Activated CD8-positive, alpha-beta memory T cell treated with anti-CD3 and anti-CD28 coated beads, Interleukin-2, amount 50 U/mL, for 24 hours (primary cell): Measurements from ENCODE around the gene MMP24.
"Not testable (repeated sequence)": the region's sequence is repeated elsewhere in the genome, so short reads cannot be mapped to it uniquely, and the experiment has no call there.

Experiments
- DNase-seq: peaks from one replicate; pipeline ENCODE4 v3.0.0-alpha.2; 2020; ENCODE audit errors: extremely low read depth

The MMP24 gene

DNA sequence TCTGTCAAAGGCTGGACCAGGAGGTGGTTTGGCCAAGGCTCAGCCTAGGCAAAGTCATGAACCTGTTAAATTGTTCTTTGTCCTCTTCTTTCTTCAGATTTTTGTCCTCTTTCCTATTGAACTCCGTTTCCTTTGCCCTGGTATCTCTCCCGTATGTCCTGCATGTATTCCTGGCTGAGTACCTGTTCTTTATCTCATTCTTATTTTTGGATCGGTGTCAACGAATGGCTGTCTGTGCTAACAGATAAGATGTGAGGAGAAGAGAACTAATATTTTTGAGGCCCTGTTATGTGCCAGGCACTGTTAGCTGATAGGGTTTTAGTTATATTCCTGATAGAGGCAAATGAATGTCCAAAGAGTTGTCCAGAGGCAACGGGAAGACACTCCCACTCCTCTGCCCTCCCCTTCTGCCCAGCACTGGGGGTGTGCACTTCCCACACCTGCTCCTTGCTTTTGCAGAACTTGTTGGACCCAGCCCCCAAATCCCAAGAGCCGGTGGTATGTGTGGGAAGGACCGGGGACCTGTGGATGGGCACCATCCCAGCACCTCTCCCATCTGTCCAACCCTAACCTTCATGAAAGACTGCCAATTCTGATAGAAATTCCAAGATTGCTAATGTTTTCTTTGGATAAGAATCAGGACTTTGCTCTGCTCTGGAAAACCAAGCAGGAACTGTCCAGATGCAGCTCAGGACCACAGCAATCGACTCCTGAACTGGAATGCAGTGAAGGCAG, 30.9 kb downstream of the MMP24 start:
- DNase-seq, result no peak

DNA sequence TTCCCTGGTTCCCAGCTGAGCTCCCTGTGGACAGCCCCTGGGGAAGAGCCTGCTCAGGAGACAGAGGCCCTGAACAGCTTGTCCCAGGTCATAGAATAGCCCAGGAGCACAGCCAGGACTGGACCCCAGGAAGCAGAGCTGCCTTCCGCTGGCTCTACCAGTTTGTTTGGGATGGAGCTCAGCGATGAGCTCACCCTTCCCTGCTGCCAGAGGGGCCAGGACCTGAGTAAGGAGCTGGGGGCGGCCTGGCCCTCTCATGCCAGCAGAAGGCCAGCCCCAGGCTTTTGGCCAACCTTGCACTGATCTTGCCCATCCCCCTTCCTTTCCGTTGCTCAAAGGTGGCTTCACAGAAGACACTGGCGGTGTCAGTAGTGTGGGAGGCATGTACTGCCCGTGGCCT, 33.9 kb downstream of the MMP24 start:
- no peak for DNase-seq

DNA sequence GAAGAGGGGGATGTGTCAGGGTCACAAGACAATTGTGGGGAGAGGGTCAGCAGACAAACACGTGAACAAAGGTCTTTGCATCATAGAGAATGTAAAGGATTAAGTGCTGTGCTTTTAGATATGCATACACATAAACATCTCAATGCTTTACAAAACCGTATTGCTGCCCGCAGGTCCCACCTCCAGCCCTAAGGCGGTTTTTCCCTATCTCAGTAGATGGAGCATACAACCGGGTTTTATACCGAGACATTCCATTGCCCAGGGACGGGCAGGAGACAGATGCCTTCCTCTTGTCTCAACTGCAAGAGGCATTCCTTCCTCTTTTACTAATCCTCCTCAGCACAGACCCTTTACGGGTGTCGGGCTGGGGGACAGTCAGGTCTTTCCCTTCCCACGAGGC, 35.8 kb downstream of the MMP24 start:
- DNase-seq, result not testable (repeated sequence)

DNA sequence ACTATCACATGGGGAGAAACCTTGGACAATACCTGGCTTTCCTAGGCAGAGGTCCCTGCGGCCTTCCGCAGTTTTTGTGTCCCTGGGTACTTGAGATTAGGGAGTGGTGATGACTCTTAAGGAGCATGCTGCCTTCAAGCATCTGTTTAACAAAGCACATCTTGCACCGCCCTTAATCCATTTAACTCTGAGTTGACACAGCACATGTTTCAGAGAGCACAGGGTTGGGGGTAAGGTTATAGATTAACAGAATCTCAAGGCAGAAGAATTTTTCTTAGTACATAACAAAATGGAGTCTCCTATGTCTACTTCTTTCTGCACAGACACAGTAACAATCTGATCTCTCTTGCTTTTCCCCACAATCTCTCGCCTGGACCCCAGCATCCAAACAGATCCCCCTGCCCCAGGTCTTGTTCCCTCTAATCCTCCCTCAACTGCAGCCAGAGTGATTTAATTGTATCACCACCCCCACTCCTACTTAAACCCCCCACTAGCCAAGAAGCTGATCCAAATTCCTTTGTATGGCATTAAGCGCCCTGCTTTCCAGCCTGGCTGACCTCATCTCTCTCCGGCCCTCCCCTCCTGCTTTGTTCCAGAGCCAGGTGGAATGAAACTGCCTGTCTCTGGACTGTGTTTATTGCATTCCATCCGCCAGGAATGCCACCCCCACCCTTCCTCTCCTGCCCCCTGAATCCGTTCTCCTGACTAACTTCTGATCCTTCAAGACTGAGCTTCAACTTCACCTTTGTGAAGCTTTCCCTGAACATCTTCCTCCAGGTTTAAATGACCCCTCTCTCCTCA, 36.4 kb downstream of the MMP24 start:
- not testable (repeated sequence) for DNase-seq

DNA sequence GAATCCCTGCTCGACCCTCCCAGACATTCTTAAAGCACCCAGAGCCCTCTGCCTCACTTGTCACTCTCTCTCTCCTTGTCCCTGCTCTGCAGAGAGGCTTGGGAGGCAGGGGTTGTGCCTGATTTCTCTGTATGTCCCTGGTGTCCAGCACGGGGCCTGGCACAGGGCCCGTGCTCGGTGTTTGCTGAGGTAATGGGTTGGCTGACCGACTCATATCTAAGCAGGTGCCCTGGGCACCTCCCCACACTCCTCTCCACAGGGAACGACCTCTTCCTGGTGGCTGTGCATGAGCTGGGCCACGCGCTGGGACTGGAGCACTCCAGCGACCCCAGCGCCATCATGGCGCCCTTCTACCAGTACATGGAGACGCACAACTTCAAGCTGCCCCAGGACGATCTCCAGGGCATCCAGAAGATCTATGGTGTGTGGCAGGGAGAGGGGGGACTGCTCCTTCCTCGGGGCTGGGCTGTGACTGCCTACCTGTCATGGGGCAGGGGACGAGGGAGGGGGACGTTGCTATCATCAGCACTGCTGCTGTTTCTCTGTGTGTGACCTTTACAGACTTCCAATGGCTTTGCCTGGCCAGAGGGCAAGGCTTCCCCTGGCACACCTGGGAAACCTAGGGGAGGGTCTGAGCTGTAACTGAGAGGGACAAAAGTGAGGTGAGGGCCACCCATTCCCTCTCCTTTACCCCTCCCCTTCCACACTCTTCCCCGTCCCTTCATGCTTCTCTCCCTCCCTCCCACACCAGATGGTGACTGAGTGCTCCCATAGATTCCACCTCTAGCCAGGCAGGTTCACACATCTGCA, 37.2 kb downstream of the MMP24 start:
- no peak for DNase-seq

DNA sequence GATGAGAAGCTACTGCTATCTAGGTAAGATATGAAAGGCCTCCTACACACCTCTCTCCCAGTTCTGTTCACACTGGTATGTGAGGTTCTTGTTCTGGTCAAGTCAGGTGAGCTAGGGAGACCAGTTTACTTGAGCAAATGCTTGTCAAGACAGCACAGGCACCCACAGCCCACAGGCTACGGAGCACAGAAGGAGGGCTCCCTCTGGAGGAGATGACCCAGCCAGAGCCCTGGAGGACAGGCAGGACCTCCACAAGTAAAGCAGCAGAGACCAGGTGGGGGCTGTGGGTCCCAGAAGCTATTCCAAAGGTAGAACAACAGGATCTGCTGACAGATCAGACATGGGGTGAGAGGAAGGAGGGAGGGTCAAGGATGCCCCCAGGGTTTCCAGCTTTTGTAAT, 38.3 kb downstream of the MMP24 start:
- no peak for DNase-seq

DNA sequence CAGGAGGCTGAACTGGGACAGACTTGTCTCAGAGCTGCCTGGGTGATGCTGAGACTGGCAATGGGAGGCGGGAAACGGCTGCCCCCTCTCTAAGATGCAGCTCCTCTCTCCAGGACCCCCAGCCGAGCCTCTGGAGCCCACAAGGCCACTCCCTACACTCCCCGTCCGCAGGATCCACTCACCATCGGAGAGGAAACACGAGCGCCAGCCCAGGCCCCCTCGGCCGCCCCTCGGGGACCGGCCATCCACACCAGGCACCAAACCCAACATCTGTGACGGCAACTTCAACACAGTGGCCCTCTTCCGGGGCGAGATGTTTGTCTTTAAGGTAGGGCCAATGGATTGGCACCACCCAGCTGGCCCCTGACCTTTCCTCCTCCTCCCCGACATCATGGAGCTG, 40.6 kb downstream of the MMP24 start:
- no peak for DNase-seq

DNA sequence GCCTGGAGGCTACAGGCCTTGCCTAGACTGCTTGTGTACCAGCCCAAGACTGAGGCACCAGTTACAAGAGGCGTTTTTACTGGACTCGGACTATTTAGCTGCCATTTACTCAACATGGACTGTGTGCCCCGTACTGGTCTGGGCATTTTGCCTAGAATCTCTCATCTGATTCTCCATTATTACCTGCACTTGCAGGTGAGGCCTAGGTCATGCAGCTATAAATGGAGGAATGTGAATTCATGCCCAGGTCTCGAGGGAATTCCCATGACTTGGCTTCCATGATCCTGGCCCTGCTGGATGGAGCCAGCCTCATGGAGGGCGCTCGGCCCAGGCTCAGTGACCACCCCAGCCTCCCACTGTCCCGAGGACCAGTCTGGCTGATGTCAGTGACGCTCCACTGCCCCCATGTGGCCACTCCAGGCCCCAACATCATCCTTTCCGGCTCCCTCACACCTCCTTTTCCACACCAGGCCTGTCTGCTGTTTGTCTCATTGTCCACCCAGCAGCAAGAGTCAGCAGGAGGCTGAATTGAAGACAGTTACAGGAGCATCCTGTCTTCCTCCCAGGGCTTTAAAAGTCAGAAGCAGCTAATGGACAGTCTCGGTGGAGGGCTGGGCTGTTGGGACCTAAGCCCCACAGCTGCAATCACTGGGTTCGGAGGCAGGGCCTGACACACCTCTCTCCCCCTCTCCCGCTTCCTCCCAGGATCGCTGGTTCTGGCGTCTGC, 42.7 kb downstream of the MMP24 start:
- no peak for DNase-seq

DNA sequence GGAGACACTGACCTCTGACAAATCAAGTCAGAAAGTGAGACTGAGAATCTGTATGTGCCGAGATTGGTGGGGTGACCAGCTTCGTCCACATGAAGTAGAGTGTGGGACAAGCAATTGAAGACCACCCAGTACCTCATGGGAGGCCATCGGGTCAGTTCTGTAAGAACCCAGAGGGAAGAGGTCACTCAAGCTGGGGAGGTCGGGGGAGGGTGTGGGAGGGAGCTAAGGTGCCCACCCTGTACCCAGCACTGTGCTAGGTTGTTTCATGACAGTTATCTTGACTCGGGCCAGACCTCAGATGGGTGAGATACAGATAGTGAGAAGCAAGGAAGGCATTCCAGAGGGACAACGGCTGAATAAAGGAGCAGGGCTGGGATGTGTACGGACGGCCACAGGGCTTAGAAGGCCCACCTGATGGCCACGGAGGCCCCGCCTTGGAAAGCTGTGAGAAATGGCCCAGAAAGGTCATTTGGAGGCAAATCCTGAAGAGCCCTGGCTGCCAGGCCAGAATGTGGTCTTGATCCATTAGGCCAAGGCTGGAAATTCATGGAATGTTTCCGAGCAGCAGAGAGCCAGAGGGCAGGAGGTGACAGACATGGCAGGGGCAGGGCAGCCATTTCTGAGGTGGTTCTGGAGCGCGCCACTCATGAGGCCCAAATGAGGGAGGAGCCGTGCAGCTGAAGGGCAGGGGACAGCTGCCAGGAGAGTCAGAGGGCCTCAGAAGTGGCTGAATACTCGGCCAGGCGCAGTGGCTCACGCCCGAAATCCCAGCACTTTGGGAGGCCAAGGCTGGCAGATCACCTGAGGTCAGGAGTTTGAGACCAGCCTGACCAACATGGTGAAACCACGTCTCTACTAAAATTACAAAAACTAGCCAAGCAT, 43.8 kb downstream of the MMP24 start:
- DNase-seq, result no peak

DNA sequence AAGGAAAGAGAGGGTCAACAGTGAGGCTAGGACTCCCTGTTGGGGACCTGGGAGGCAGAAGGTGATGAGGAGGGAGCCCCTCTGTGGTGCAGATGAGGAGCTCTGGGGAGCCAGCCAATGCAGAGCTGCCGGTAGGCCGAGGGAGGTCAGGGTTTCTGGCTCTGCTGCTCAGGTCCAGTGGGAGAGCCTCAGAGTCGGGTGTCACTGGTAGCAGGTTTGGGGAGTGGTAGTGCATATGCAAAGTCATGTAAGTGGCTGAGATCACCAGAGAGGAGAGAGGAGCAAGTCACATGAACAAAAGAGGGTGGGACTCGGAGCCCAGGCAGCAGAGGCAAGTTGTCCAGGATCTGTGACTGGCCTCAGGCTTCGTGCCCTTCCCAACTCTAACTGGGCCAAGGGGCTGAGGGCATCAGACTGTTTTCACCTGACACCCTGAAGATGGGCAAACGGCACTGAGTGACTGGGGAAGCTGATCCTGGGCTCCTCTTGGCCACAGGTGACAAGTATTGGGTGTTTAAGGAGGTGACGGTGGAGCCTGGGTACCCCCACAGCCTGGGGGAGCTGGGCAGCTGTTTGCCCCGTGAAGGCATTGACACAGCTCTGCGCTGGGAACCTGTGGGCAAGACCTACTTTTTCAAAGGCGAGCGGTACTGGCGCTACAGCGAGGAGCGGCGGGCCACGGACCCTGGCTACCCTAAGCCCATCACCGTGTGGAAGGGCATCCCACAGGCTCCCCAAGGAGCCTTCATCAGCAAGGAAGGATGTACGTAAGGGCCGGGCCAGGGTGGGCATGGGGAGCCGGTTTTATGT, 44.8 kb downstream of the MMP24 start:
- DNase-seq, result no peak

DNA sequence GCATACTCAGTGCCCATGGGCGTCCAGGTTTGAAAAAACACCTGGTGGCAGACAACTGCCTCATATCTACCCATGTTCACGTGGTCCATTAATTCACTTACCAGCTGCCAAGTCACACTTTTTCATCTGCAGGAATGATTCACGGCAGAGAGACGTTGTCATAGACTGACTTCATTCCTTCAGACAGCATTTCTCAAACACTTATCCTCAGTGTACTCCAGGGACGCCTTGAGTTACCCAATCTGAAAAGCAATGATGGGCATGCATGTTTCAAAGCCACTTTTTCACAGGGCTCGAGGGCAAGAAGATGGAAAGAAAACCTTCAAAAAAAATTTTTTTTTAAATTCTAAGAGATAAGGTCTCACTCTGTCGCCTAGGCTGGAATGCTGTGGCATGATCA, 45.4 kb downstream of the MMP24 start:
- DNase-seq, result no peak

DNA sequence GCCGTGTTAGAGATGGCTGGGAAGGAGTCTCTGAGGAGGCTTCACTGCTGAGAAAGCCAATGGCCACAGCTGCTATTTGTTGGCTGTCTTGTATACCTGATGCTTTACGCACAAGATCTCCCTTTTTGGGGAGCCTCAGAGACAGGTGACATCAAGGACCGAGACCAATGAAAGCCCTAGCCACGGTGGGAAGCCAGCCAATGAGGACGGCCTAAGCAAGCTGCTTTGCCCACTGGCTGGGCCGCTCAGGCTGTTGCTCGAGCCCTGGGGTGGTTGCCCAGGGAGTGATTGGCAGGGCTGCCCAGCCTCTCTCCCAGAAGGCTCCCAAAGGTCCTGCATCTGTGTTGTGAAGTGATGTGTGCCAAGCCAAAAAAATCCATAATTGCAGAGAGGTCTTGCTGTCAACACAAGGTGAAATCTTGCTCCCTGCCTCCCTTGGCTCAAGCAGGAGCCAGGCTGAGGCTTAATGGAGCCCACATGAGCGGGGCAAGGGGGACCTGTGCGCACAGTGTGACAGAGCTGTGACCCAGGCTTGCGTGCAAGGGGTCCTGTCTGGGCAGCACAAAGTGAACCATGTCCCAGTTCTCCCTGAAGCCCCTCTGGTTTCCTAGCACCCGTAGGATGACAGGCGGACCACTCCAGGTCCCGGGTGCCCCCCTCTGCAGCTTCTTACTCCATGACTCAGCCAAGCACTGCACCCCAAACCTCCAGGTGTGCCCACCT, 47.1 kb downstream of the MMP24 start:
- no peak for DNase-seq

DNA sequence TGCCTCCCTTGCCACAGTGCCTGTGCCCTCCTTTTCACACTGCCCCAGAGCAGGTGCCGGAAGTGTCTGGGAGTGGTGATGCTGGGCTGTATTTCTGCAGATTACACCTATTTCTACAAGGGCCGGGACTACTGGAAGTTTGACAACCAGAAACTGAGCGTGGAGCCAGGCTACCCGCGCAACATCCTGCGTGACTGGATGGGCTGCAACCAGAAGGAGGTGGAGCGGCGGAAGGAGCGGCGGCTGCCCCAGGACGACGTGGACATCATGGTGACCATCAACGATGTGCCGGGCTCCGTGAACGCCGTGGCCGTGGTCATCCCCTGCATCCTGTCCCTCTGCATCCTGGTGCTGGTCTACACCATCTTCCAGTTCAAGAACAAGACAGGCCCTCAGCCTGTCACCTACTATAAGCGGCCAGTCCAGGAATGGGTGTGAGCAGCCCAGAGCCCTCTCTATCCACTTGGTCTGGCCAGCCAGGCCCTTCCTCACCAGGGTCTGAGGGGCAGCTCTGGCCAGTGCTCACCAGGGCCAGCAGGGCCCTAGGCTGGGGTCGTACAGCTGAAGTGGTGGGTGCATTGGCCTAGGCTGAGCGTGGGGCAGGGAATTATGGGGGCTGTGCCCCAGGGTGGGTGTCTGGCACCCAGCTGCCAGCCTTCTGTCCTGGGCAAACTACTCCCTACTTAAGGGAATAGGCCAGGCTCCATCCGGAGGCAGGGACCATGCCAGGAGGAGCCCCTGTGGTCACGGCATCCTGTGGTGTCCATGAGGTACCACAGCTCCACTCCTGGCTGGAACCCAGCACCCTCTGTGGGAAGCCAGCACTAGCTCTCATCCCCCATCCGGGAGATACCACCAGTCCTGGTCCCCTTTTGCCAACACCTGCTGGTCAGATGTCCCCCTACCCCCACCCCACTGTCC, 47.9 kb downstream of the MMP24 start:
- no peak for DNase-seq

DNA sequence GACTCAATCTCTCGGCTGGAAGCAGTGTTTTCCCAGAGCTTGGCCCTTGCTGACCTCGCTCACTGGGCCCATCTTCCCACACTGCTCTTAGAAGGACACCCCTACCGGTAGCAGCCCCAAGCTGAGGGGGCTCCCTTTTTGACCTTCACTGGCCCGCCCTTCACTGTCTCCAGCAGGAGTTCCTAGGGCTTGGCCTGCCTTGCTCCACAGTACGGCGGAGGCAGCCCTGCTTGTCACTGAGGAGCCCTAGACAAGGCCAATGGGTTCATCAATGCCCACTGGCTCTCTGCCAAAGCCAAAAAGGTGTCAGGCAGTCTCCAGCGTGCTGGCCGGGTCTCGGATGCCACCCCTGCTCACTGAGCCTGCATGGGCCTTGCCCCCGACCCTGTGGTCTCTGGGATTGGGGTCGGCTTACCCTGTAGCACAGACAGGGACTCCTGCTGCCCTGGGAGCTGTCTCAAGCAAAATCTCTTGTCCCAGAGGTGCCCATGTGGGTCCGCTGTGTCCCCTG, 49.3 kb downstream of the MMP24 start:
- no peak for DNase-seq

DNA sequence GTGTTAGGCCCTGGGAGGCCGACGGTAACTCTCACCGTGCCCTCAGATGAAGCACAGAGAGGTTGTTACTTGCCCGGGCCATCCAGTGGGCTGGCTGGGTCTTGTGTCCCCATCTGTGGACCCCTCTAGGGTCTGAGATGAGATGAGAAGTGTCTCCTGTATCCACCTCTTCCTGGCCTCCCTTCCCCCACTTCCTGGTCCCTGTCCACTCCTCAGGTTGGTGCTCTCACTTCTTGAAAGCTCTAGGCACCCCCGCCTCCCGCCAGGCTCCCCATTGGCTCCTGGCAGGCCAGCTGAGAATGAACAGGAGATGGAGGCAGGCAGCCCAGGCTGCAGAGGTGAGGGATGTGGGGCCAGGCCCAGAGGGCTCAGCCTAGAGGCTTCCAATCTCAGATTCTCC, 49.9 kb downstream of the MMP24 start:
- no peak for DNase-seq

DNA sequence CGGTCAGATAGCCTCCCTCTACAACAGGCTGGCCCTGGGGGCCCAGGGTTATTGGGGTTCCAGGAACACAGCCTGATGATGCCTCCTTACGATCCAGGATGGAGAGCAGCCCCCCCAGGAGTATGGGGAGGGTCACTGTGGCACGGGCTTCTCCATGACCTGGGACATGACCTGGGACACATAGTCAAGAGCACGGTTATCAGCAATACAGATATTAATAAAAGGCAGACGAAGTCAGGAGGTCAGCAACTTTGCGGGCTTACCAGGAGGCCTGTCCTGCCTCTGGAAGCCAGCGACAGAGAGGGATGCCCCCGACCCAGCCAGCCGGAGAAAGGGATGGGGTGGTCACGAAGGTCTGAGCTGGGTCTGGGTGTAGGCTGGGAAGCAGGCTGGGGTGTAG, 50.6 kb downstream of the MMP24 start:
- DNase-seq, result no peak

DNA sequence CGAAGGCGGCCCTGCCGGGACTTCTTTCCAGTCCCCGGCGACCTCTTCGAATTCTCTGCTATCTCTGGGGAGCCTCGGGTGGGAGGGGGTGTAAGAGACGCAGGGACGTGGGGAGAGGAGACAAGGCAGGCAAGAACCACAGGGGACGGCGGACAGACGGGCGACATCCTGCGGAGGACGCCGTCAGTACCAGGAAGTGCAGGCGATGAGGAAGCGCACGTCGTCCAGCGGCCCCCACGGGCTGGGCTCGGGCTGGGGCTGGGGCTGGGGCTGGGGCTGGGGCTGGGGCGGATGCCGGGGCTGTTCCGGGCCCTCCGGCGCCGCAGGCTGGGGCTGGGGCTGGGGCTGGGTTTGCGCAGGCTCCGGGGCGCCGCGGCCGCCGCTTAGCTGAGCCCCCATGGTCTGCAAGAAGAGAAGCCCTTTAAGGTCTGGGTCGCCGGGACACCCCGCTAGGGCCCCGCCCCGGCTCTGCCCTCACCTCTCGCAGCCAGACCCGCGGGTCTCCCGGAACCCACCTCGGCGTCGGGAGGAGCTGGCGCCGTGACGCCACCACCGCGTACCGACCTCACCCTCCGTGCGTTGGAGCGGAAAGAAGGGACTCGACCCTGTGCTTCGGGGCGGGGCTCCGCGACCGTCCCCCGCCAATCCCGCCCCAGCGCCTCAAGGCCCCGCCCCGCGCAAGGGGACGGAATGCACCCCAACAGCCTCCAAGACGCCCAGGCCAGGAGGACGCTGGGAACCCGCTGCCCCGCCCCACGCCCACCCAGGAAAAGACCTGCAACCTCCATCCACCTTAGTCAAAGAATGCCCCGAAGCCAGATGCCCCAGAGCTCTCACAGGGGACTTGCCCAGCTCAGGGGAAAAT, 51.3 kb downstream of the MMP24 start, which contains the start of gene MMP24OS:
TSS of gene MMP24OS (minus strand) at position 592 of the 865 bp plus-strand sequence. CDS start at position 399, 193 bp downstream.
- peak; percentile 70 for DNase-seq
